GM18858 (cell line): Measurements from ENCODE around the gene ZBTB47.

Source experiments
- ATAC-seq: cut with Tn5 transposase; IDR thresholded peaks from one replicate; pipeline ENCODE4 v1.9.1; 2021; ENCODE audit not compliant: unreplicated experiment

Gene ZBTB47

DNA sequence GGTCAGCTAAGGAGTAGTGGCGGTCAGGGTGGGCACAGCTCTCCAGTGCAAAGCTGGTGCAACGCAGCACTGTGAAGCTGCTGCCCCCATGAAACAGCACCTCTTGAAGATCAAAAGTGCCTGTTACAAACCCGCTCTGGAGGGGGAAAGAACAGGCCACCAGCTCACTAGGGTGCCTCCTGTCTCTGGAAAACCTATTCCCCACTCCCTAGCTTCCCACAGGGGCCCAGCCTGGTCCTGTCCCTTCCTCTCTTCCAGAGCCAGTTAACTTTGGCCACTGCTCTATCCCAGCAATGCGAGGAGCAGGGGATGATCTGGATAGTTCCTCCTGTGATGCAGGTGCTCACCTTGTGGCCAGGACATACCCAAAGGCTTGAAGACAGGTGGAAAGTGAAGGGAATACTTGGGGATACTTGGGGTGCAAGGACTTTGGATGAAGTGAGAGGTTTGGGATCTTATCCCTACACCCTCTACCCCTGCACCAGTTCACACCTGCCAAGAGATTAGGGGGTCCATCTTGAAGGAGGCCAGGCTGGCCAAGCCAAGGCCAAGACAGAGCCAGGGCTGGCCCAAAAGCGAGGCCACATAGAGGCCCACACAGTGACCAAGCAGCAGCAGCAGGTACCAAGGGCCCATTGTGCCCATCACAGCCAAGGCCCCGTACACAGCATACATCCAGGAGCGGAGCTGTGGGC is 44.9 kb downstream of the ZBTB47 start:
- ATAC-seq: no peak

DNA sequence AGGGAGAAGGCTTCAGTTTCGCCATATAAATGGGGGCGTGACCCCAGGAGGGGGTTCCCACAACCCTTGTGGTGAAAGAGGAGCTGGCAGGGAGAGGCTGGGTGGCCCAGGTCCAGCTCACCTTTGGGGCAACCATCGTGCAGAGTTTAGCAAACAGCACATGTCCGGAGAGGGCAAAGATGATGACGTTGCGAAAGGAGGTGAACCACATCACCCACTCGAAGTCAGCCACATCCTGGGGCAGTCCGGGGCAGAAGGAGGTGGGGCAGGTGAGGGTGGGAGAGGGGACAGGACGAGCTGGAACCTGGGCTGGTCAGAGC is 45.4 kb downstream of the ZBTB47 start:
- no peak for ATAC-seq

DNA sequence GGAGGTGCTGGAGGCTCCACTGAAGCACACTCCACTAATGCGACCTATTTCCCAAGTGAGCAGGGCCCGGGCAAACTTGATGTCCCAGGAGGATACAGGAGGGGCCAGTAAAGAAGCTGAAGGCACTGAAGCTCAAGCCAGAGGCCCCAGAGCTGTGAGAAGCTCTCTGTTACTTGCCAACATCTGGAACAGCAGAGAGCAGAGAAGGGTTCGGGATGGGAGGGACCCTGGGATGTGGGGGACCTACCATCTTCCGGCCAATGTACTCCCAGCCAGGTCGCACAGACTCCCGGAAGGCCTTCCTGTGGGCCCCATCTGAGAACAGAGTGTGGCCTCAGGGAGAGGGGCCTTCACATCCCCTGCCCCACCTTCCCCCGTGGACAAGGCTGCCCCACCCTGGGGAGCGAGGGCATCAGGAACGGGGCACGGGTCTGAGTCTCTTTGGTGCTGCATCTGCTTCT is 46.0 kb downstream of the ZBTB47 start:
- ATAC-seq: no peak

DNA sequence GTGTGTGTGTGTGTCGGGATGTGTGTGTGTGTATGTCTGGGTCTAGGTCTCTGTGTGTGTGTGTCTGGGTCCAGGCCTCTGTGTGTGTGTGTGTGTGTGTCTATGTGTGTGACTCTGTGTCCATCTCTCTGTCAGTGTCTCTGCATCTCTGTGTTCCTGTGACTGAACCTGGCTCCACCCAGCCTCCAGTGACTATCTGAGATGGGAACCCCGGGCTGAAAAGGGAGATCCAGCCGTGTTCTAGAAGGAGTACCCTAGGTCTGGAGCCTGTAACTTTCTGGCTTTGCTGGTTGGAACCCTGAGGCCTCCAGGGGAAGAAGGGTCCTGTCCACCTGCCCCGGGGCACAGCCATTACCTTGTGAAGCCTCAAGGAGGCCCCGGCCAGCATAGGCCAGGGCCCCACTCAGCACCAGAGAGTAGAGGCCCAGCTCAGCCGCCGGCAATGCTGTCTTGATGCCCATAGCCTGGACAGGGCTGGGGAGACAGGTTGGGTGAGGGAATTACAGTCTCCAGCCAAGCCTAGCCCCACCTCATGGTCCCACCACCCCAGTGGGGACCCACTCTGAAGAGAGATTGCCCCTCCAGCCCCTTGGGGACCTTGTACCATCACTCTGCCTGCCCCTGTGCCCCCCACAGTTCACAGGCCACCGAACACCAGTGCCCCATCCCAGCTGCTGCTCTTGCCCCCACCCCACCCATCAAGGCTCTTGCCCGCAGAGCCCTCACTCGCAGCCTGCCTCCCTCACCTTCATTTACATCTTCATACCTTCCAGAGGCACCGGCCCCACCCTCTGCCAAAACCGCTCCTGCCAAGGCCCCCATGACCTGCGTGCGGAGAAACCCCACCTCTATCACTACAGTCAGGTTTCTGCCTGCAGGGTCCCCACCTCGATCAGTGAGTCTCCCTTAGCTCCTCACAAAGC is 47.1 kb downstream of the ZBTB47 start:
- no peak for ATAC-seq

DNA sequence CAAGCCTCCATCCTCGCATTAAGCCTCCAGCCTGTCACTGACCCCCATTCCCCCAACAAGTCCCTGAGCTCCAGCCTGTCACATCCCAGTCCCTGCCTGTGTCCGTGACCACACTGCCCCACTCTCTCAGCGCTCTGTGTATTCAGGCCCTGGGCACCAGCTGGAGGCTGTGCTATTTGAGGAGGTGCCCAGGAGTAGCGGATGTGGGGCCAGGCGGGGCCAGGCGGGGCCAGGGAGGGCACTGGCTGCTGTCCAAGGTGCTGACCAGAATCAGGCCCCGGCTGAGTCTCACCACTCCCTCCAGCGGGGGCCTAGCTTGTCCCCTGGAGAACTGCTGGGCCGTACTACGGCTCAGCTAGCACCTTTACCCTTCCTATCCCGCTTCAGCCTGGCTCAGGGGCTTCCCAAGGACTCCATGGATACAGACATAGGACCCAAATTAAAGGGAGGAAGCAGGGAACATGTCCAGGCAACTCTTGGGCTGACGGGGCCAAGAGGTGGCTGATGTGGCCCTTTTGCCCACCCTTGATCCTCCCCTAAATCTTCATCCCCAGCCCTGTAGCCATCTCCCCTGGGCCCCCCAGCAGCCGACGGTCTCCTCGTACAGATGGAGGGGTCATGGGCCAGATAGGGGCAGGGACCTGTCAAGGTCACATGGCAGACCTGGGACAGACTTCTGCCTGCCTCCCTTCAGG is 48.0 kb downstream of the ZBTB47 start:
- no peak for ATAC-seq

DNA sequence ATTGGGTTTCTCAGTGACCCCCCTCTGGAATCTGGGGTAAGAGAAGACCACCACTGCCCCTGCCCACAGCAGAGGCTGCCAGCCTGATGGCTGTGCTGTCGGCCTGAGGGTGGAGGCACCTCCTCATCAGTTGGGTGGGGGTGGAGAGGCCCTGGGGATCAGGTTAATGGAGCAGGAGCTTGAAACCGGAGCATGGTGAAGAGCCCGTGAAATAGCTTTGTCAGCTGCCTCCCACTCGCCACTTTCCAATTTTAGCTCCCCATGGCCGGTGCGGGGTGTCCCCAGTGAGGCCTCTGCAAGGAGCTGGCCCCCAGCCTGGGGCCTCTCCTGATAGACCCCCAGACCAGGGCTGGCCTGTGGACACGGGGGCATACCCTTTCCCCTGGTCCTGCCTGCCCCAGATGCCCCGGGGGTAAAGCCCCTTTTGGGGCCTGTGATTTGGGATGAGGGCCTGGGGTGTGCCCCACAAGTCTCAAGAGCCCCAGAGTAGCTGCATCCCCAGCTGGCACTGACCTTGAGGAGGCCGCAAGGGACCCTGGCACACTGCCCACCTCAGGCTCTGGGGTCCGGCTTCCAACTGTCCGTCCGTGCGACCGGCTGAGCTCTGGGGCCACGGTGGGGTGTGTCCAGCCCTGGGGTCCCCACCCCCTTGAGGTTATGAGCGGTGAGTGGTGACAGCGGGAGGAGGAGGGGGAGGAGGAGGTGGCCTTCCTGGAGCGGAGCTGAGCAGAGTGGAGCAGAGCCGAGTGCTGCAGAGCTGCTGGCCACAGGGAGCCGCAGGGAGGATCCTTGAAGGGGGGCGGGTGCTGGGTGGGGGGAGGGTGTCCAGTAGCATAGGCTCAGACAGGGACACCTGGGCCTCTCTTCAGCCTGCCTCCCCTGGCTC is 48.8 kb downstream of the ZBTB47 start, which contains the start of gene HHATL:
Gene HHATL, minus strand, starts transcription at position 733 of the 886 bp plus-strand sequence. CDS start 1,972 bp downstream, outside the sequence.
- ATAC-seq: no peak

DNA sequence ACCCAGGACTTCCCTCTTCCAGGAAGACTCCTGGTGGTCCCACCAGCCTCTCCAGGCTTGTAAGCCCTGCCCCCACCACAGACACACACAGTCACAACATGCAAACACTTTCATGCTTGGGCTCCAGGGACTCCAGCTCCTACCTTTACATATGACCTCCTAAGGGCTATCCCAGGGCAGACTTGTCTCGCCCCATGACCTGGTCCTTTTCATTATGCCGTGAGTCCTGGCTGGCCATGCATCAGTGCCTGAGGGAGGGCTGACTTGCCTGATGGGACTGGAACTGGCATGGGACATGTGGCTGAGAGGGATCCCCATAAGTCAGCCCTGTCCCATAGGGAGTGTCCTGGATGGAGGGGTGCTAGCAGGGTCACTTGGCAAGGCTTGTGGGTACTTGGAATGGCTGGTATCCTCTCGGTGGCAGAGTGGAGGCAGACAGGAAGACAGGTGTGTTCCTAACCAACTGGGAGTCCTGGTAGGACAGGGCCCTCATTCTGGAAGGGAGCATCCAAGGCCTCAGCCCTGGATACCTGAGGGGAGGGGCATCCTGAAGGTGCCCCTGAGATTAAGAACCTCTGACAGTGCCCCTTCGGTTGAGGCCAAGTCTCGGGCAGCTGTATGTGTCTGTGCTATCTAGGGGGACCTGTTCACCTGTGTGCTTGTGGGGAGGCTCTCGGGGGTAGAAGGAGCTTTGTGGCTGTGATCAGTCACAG is 49.6 kb downstream of the ZBTB47 start:
- ATAC-seq: no peak

DNA sequence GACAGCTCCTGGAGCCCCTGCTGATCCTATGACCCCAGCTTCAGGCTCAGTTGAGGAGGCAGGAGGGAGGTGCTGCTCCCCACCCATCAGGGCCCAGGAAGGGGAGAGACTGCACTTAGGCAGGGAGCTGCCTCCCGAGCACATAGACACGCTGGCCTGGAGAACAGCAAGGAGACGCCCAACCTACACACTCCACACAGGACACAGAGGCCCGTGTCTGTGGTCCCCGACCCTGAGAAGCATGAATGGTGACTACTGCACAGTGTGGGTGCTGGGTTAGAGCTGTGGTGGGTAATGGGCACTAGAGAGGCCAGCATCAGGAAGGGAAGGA is 50.2 kb downstream of the ZBTB47 start:
- no peak for ATAC-seq

DNA sequence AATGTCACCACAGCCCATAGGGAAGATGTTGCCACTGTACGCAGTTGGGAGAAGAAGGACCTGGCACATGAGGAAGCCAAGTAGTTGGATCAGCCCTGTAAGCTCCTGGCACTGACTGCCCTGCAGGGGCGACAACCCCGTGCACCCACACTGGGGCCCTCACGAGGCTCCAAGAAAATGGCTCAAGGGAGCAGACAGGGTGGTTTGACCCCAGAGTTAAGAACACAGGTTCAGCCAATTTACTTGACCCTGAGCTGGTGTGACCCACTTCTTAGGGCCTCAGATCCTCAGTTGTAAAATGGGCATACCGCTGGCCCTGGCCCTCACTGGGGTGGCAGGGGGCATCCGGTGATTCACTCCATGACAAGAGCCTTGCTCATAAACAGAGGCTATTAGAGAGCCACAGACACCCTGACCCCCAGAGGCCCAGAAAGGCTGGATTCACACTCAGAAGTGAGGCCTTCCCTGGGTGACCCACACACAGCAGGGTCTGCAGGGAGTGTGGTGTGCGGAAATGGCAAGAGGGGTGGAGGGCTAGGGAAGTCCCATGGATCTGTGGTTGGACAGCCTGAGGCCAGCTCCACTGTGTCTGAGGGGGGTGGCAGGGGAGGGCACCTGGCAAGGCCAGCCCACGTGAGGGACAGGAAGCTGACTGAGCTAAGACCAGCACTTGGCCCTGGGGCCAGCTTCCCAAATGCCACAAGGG is 50.8 kb downstream of the ZBTB47 start:
- ATAC-seq: no peak

DNA sequence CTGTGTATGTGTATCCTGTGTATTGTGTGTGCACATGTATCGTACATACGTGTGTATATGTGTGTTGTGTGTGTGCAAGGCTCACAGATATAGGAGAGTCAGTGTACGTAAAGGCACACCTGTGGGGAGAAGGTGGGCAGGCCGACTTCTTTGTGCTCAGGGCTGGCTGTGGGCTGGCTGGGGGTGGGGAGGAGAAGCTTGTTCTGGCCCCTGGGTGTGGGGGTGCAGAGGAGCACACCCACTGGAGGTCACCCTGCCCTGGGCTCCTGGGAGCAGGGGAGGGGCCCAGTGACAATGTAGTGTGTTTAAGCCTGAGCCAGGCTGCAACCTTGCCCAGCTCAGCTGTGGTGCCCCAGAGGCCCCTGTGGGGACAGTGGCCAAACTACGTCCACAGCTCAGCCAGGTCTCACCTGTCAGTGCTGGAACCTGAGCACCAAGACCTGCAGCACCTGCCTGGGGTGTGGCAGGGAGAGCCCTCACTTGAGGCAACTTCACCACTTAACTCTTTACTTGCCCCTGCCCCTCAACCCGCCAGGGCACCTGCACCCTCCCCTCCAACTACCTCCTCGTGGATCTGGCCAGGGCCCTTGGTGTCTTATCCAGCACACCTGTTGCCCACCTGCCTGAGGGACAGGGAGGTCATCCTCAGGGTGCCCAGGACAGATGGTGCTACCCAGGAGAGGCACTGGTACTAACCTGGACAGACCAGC is 51.7 kb downstream of the ZBTB47 start:
- ATAC-seq: no peak

DNA sequence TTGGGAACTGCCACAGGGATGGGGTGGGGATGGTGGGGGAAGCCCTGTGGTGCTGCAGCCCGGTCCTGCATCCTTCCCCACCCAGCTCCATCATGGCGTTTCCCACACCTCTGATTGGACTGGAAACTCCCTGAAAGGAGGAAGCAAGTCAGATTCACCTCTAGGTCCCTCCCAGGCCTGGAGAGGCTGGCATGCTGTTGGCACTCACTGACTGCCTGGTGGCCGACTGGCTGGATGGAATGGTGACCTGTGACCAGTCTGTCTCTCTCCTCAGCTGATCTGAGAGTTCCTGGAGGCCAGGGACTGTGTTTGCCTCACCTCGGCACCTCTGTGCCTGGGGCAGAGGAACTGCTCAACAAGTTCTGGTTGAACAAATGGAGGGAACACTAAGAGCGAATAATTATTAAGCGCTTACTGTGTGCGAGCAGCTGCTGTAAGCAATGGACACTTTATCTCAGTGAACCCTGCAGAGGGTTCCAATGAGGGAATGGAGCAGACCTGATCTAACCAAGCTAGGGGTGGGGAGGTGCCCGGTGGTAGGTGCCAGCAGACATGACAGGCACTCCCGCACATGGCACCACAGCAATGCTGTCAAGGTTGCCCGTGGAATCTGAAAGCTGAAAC is 52.6 kb downstream of the ZBTB47 start:
- no peak for ATAC-seq

DNA sequence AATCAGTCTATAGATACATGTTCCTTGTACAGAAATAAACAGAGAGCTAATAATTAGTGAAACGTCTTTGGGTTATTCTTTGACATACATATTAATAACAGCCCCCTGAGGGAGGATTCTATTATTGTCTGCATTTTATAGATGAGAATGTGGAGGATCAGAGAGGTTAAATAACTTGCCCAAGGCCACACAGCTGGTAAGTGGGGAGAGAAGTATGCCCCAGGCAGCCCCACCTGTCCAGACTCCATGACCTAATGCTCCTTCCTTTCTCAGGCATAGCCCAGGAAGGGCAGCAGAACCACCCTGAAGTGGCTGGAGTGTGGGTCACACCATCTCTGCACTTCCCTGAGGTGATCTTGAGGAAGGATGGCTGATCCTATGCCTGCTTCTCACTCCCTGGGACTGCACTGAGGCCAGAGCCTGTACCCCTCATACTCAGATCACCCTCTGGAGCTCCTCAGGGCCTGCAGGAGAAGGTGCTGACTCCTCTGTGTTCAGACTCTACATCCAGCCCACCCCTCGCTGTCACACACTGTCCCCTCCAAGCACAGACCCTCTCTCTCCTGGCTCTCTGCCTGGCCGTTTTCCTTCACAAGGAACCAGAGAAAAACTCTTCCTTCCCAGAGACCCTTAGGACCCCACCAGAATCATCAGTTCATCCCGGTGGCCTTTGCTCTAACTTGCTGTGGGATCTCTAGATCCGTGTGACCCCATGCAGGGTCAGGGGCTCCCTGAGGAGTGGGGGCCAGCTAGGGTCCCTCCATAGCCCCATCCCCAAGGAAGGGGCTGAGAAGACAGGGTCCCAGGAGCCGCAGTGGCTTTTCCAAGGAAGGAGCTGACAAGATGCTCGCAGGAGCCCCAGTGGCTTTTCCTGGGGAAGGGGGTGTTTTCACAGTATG is 53.5 kb downstream of the ZBTB47 start:
- no peak for ATAC-seq

DNA sequence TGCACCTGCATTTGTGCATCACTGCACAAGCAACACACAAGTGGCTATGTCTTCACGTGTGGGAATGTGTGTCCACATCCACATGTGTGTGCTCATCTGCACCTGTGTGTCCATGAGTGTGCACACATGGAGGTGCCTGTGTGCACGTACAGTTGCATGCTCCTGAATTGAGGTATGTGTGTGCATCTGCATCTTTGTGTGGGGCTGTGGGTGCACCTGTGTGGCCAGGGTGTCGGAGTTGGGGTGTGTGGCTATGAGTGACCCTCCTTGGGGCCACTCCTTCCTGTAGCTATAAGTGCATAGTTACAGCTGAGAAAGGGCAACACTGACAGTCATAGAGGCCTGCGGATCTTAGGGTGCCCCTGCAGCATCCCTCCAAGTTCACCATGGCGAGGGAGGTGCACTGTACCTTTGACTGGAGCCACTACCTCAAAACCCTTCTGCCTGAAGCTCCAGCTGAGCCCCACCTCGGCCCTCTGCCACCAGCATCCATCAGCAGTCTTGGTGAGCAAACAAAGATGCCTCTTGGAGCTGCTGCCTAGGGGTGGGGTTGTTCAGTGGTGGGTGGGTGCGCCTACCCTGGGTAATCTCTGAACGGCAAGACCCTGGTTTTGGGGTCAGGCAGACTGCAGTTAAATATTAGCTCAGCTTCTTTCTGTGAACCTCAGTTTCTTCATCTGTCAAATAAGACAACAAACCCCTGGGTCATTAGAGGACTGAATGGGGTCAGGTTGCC is 54.3 kb downstream of the ZBTB47 start:
- no peak for ATAC-seq

DNA sequence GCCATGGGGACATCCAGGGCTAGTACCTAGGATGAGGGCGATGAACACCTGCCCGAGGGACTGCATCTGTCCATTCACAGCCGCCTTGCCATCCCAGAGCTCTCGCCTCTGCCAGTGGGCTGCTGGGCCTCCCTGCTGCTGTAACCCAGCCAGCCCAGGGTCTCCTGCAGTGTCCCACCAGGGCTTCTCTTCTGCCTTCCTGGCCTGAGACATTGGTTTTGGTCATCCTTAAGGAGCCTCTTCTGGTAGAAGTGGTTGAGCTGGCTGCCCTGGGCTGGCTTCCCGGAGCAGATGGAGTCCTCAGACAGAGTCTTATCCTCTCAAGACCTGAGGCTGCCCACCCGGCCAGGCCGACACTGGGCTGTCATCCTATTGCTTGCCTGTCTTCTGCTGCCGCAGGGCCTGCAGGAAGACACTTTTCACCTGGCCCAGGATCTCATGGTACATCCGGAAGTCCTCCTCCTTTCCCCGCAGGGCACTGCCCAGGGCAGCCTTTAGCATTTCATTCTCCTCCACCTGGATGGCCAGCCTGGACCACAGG is 55.2 kb downstream of the ZBTB47 start:
- ATAC-seq: no peak

DNA sequence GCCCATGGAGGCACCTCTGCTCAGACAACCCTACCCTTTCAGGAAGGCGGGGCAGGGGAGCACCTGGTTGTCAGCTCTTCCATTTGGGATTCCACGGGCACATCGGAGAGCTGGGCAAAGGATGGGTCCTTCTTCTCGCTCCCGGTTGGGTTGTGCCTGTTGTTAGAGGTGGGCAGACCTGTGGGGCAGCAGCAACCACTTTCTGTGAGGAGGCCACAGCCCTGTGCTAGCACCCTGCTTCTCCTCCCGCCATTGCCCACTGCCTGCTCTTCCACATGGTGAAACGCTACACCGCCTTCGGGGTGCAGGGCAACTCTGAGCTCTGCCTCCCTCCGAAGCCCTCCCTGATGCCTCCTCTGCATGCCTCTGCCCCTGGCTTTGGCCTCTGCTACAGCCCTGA is 56.1 kb downstream of the ZBTB47 start:
- ATAC-seq: no peak

DNA sequence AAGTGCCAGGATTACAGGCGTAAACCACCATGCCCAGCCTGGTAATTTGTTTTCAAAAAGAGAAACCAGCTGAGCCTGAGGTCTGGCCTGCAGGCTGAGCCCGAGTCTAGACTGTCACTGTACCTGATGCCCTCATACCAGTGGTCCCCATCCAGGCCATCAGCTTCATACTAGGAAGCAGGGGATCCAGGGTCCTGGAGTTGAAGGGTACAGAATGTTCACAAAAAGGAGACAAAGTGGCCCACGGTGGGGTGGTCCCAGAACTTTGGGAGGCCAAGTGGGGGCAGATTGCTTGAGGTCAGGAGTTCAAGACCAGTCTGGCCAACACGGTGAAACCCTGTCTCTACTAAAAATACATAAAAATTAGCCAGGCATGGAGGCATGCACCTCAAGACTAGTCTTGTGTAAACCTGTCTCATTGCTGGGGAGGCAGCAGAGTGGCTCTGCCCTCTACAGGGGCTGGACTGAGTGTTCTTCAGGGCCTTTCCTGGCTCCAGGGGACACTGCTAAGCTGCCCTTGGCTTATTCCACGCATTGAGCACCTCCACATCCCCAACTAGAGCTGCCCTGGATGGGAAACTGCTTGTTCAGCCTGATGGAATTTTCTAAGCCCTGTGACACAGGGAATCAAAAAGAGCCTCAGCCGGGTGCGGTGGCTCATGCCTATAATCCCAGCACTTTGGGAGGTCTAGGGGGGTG is 57.0 kb downstream of the ZBTB47 start:
- ATAC-seq: no peak
